SK-N-SH treated with all-trans-retinoic acid at 6 μM for 48 hours (cell line): ENCODE results near the gene GRK1.

ENCODE experiments used
- ATAC-seq: fragments of 200-7000 bp; cut with Tn5 transposase; 3 replicates; pipeline ENCODE4 v1.9.1; 2020; ENCODE audit warnings: mild to moderate bottlenecking, moderate library complexity
- ARNTL ChIP-seq: fragments of 450-650 bp; formaldehyde crosslinking; IDR thresholded peaks from 2 replicates; pipeline ENCODE4 v1.5.0; 2020; ENCODE audit warnings: low read depth, mild to moderate bottlenecking, moderate library complexity, borderline replicate concordance
- BACH2 ChIP-seq: fragments of 250-450 bp; sonication (Bioruptor Pico); IDR thresholded peaks from 2 replicates; pipeline ENCODE4 v1.9.0; 2021; ENCODE audit warnings: mild to moderate bottlenecking, borderline replicate concordance
- CSDC2 ChIP-seq: fragments of 250-450 bp; sonication (Bioruptor Pico); IDR thresholded peaks from 2 replicates; pipeline ENCODE4 v1.5.0; 2020; ENCODE audit warnings: mild to moderate bottlenecking, moderate library complexity
- ESRRG ChIP-seq: fragments of 250-450 bp; sonication (Bioruptor Pico); IDR thresholded peaks from 2 replicates; pipeline ENCODE4 v1.6.1; 2021; ENCODE audit warnings: mild to moderate bottlenecking
- GLIS3 ChIP-seq: fragments of 250-450 bp; sonication (Bioruptor Pico); IDR thresholded peaks from 2 replicates; pipeline ENCODE4 v1.5.0; 2020; ENCODE audit warnings: mild to moderate bottlenecking, moderate library complexity
- ISL1 ChIP-seq: fragments of 250-450 bp; sonication (Bioruptor Pico); IDR thresholded peaks from 2 replicates; pipeline ENCODE4 v2.1.2; 2022; ENCODE audit warnings: mild to moderate bottlenecking, moderate library complexity
- OSR1 ChIP-seq: fragments of 250-450 bp; sonication (Bioruptor Pico); IDR thresholded peaks from 2 replicates; pipeline ENCODE4 v1.8.0; 2022; ENCODE audit warnings: moderate library complexity, mild to moderate bottlenecking, inconsistent platforms
- PPARA ChIP-seq: fragments of 250-450 bp; sonication (Bioruptor Pico); IDR thresholded peaks from 2 replicates; pipeline ENCODE4 v1.5.0; 2020; ENCODE audit warnings: mild to moderate bottlenecking, borderline replicate concordance
- RARB ChIP-seq: fragments of 250-450 bp; sonication (Bioruptor Pico); IDR thresholded peaks from 2 replicates; pipeline ENCODE4 v1.8.0; 2021; ENCODE audit warnings: mild to moderate bottlenecking, moderate library complexity
- SNAI2 ChIP-seq: fragments of 250-450 bp; sonication (Bioruptor Pico); IDR thresholded peaks from 2 replicates; pipeline ENCODE4 v1.5.0; 2020; ENCODE audit warnings: mild to moderate bottlenecking, moderate library complexity
- TCF4 ChIP-seq: fragments of 250-450 bp; sonication (Bioruptor Pico); IDR thresholded peaks from 2 replicates; pipeline ENCODE4 v1.8.0; 2021; ENCODE audit warnings: mild to moderate bottlenecking, moderate library complexity, borderline replicate concordance
- TOX ChIP-seq: fragments of 250-450 bp; sonication (Bioruptor Pico); IDR thresholded peaks from 2 replicates; pipeline ENCODE4 v1.8.0; 2021; ENCODE audit warnings: mild to moderate bottlenecking, moderate library complexity, borderline replicate concordance
- ZC3H10 ChIP-seq: fragments of 250-450 bp; sonication (Bioruptor Pico); IDR thresholded peaks from 2 replicates; pipeline ENCODE4 v1.5.1; 2021; ENCODE audit warnings: mild to moderate bottlenecking, moderate library complexity
- ZFP30 ChIP-seq: fragments of 450-650 bp; formaldehyde crosslinking; IDR thresholded peaks from 2 replicates; pipeline ENCODE4 v1.5.0; 2022; ENCODE audit warnings: mild to moderate bottlenecking, moderate library complexity
- ZNF565 ChIP-seq: fragments of 450-650 bp; formaldehyde crosslinking; conservative IDR thresholded peaks from 2 replicates; pipeline ENCODE4 v1.5.0; 2020; ENCODE audit warnings: low read depth, mild to moderate bottlenecking, moderate library complexity
- ZNF70 ChIP-seq: fragments of 450-650 bp; formaldehyde crosslinking; IDR thresholded peaks from 2 replicates; pipeline ENCODE4 v1.5.0; 2020; ENCODE audit warnings: mild to moderate bottlenecking, moderate library complexity
- ZNF8 ChIP-seq: fragments of 450-650 bp; formaldehyde crosslinking; IDR thresholded peaks from 2 replicates; pipeline ENCODE4 v1.5.0; 2020; ENCODE audit warnings: mild to moderate bottlenecking, moderate library complexity
- TF ChIP-seq, protein P1 (sequence below): fragments of 250-450 bp; sonication (Bioruptor Pico); IDR thresholded peaks from 2 replicates; pipeline ENCODE4 v1.5.0; 2020; ENCODE audit warnings: mild to moderate bottlenecking, moderate library complexity
- TF ChIP-seq, protein P2 (sequence below): fragments of 250-450 bp; sonication (Bioruptor Pico); IDR thresholded peaks from 2 replicates; pipeline ENCODE4 v1.5.1; 2020; ENCODE audit warnings: low read depth, mild to moderate bottlenecking, moderate library complexity
- TF ChIP-seq, protein P3 (sequence below): fragments of 250-450 bp; sonication (Bioruptor Pico); IDR thresholded peaks from 2 replicates; pipeline ENCODE4 v1.8.0; 2021; ENCODE audit warnings: low read depth, mild to moderate bottlenecking, moderate library complexity, borderline replicate concordance
- TF ChIP-seq, protein P4 (sequence below): fragments of 250-450 bp; sonication (Bioruptor Pico); IDR thresholded peaks from 2 replicates; pipeline ENCODE4 v1.8.0; 2020; ENCODE audit warnings: mild to moderate bottlenecking, moderate library complexity, borderline replicate concordance

GRK1 gene

DNA sequence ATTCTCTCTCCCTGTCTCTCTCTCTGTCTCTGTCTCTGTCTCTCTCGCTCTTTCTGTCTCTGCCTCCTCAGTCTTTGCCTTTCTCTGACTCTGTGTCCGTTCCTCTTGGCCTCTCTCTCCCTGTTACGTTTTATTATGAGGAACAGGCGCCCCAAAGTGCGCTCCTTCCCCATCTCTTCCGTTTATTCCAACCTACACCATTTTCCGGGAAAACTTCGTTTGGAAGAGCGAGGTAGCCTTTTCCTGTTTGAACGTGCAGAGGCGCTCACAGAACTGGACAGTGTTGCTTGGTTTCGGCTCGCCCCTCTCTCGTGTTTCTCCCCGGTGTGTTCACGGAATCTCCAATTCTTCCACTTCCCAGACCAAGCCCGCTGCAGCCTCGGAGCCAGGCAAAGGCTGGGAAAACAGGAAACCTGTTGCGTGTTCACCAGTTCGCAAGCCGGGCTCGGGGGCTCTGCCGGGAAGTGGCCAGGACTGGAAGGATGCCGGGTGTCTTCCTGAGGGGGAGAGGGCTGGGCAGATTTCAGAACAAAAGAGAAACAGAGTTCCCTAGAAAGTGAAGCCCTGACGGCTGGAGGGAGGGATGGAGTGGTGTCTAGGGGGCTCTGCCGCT is 92.6 kb downstream of the GRK1 start:
- TF ChIP-seq ZNF565 (CRISPR knock-in tag), result no peak
- no peak for TF ChIP-seq RARB (CRISPR knock-in tag)
- TF ChIP-seq, protein P1, sequence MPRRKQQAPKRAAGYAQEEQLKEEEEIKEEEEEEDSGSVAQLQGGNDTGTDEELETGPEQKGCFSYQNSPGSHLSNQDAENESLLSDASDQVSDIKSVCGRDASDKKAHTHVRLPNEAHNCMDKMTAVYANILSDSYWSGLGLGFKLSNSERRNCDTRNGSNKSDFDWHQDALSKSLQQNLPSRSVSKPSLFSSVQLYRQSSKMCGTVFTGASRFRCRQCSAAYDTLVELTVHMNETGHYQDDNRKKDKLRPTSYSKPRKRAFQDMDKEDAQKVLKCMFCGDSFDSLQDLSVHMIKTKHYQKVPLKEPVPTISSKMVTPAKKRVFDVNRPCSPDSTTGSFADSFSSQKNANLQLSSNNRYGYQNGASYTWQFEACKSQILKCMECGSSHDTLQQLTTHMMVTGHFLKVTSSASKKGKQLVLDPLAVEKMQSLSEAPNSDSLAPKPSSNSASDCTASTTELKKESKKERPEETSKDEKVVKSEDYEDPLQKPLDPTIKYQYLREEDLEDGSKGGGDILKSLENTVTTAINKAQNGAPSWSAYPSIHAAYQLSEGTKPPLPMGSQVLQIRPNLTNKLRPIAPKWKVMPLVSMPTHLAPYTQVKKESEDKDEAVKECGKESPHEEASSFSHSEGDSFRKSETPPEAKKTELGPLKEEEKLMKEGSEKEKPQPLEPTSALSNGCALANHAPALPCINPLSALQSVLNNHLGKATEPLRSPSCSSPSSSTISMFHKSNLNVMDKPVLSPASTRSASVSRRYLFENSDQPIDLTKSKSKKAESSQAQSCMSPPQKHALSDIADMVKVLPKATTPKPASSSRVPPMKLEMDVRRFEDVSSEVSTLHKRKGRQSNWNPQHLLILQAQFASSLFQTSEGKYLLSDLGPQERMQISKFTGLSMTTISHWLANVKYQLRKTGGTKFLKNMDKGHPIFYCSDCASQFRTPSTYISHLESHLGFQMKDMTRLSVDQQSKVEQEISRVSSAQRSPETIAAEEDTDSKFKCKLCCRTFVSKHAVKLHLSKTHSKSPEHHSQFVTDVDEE (CRISPR knock-in tag), result no peak
- no peak for TF ChIP-seq ISL1 (CRISPR knock-in tag)
- TF ChIP-seq ARNTL (CRISPR knock-in tag), result no peak
- TF ChIP-seq, protein P2, sequence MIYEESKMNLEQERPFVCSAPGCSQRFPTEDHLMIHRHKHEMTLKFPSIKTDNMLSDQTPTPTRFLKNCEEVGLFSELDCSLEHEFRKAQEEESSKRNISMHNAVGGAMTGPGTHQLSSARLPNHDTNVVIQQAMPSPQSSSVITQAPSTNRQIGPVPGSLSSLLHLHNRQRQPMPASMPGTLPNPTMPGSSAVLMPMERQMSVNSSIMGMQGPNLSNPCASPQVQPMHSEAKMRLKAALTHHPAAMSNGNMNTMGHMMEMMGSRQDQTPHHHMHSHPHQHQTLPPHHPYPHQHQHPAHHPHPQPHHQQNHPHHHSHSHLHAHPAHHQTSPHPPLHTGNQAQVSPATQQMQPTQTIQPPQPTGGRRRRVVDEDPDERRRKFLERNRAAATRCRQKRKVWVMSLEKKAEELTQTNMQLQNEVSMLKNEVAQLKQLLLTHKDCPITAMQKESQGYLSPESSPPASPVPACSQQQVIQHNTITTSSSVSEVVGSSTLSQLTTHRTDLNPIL (CRISPR knock-in tag), result no peak
- TF ChIP-seq ZFP30, result no peak
- TF ChIP-seq ZC3H10 (CRISPR knock-in tag), result no peak
- TF ChIP-seq CSDC2, result no peak
- peak; percentile 64 for ATAC-seq

DNA sequence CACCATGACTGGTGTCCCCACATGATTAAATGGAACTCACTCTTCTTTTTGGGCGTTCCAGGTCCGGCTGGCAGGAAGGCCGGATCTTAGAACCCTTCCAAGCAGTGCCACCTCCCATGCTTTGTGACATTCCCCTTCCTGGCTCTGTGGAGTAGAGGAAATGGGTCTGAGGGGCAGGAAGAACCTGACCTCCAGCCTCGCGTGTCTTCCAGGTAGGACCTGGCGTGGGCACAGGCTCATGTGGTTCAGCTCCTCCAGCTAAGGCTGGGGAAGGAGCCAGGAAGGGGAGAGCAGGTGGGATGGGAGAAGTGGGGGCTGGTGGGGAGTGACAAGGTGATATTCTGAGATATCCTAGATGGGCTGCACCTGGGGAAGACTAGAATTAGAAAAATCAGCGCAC is 94.1 kb downstream of the GRK1 start:
- ATAC-seq, result no peak
- TF ChIP-seq CSDC2 (no peak), ESRRG (CRISPR knock-in tag) (no peak), SNAI2 (CRISPR knock-in tag) (no peak), ARNTL (CRISPR knock-in tag) (no peak), BACH2 (CRISPR knock-in tag) (no peak), OSR1 (CRISPR knock-in tag) (no peak), TCF4 (no peak), RARB (CRISPR knock-in tag) (no peak), ZC3H10 (CRISPR knock-in tag) (no peak)
- TF ChIP-seq, protein P3, sequence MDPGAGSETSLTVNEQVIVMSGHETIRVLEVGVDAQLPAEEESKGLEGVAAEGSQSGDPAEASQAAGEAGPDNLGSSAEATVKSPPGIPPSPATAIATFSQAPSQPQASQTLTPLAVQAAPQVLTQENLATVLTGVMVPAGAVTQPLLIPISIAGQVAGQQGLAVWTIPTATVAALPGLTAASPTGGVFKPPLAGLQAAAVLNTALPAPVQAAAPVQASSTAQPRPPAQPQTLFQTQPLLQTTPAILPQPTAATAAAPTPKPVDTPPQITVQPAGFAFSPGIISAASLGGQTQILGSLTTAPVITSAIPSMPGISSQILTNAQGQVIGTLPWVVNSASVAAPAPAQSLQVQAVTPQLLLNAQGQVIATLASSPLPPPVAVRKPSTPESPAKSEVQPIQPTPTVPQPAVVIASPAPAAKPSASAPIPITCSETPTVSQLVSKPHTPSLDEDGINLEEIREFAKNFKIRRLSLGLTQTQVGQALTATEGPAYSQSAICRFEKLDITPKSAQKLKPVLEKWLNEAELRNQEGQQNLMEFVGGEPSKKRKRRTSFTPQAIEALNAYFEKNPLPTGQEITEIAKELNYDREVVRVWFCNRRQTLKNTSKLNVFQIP (CRISPR knock-in tag), result no peak
- TF ChIP-seq, protein P1 (CRISPR knock-in tag), result no peak

DNA sequence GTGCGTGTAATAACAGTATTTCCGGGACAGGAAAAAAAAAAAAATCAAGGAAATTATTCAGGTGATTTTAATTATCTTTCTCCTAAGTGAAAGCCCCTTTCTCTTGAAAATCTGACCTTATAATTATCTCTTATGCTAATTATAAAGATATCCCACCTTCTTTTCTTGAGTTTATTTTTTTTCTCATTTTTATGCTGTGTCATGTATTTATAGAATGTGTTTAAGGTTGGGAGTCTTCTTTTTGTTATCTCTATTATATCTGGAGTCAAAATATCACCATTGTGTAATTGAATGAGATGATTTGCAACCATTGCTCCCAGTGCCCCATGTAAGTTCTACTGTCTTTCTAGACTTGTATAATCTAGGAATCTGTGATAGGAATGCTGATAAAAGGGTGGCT is 95.1 kb downstream of the GRK1 start:
- ATAC-seq, result no peak

More for the DNA sequence above, 95.1 kb downstream of the GRK1 start:
- TF ChIP-seq ZC3H10 (CRISPR knock-in tag) (no peak), TOX (CRISPR knock-in tag) (no peak), GLIS3 (CRISPR knock-in tag) (no peak), ZNF8 (CRISPR knock-in tag) (no peak), BACH2 (CRISPR knock-in tag) (no peak), ZNF70 (CRISPR knock-in tag) (no peak), SNAI2 (CRISPR knock-in tag) (no peak), CSDC2 (no peak), ARNTL (CRISPR knock-in tag) (no peak), ZNF565 (CRISPR knock-in tag) (no peak), ESRRG (CRISPR knock-in tag) (no peak), PPARA (CRISPR knock-in tag) (no peak)
- TF ChIP-seq, protein P4, sequence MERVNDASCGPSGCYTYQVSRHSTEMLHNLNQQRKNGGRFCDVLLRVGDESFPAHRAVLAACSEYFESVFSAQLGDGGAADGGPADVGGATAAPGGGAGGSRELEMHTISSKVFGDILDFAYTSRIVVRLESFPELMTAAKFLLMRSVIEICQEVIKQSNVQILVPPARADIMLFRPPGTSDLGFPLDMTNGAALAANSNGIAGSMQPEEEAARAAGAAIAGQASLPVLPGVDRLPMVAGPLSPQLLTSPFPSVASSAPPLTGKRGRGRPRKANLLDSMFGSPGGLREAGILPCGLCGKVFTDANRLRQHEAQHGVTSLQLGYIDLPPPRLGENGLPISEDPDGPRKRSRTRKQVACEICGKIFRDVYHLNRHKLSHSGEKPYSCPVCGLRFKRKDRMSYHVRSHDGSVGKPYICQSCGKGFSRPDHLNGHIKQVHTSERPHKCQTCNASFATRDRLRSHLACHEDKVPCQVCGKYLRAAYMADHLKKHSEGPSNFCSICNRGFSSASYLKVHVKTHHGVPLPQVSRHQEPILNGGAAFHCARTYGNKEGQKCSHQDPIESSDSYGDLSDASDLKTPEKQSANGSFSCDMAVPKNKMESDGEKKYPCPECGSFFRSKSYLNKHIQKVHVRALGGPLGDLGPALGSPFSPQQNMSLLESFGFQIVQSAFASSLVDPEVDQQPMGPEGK (CRISPR knock-in tag), result no peak
- TF ChIP-seq, protein P1 (CRISPR knock-in tag), result no peak
